H9 (cell line): ENCODE measurements around the gene PIK3R5. TPM values are rescaled to one million over a fixed set of nuclear protein-coding genes. Genes with fewer than 3 reads are reported as not detected.

Experiments used
- DNase-seq: peaks from one replicate; pipeline ENCODE4 v3.0.0-alpha.2; 2017
- H2AFZ ChIP-seq: one replicate; pipeline ENCODE4 v1.6.1; 2013; ENCODE audit warnings: mild to moderate bottlenecking, low read length, control low read depth, moderate library complexity
- H2AK5ac ChIP-seq: 2 replicates; pipeline ENCODE4 v1.6.1; 2013; ENCODE audit warnings: low read length, control low read depth, mixed read lengths; ENCODE audit not compliant: insufficient read length
- H2BK120ac ChIP-seq: one replicate; pipeline ENCODE4 v1.6.1; 2013; ENCODE audit warnings: low read depth, mild to moderate bottlenecking, low read length, control low read depth, inconsistent platforms; ENCODE audit not compliant: poor library complexity, severe bottlenecking
- H2BK12ac ChIP-seq: 2 replicates; pipeline ENCODE4 v1.6.1; 2013; ENCODE audit warnings: low read length, control low read depth, mixed read lengths, low read depth; ENCODE audit not compliant: insufficient read length
- H2BK15ac ChIP-seq: 2 replicates; pipeline ENCODE4 v1.6.1; 2013; ENCODE audit warnings: low read depth, low read length, control low read depth
- H2BK20ac ChIP-seq: one replicate; pipeline ENCODE4 v1.6.1; 2013; ENCODE audit warnings: low read depth, mild to moderate bottlenecking, low read length, control low read depth, inconsistent platforms; ENCODE audit not compliant: poor library complexity, severe bottlenecking
- H2BK5ac ChIP-seq: 2 replicates; pipeline ENCODE4 v1.6.1; 2013; ENCODE audit warnings: low read length, control low read depth, mixed read lengths; ENCODE audit not compliant: insufficient read length
- H3K14ac ChIP-seq: 2 replicates; pipeline ENCODE4 v1.6.1; 2013; ENCODE audit warnings: low read length, control low read depth; ENCODE audit not compliant: insufficient read depth
- H3K18ac ChIP-seq: 2 replicates; pipeline ENCODE4 v1.6.1; 2013; ENCODE audit warnings: low read depth, mild to moderate bottlenecking, mixed read lengths, low read length, control low read depth; ENCODE audit not compliant: insufficient read length
- H3K23ac ChIP-seq: 2 replicates; pipeline ENCODE4 v1.6.1; 2013; ENCODE audit warnings: low read length, control low read depth, mixed read lengths, low read depth; ENCODE audit not compliant: insufficient read length
- H3K23me2 ChIP-seq: 2 replicates; pipeline ENCODE4 v1.6.1; 2013; ENCODE audit warnings: low read depth, mild to moderate bottlenecking, mixed read lengths, low read length, control low read depth; ENCODE audit not compliant: insufficient read length, poor library complexity, severe bottlenecking
- H3K27ac ChIP-seq: 2 replicates; pipeline ENCODE4 v1.5.1; 2013; ENCODE audit warnings: low read length, control low read depth, mixed read lengths, low read depth; ENCODE audit not compliant: insufficient read length
- H3K27me3 ChIP-seq: 2 replicates; pipeline ENCODE4 v1.6.1; 2013; ENCODE audit warnings: low read length, control low read depth, inconsistent platforms; ENCODE audit not compliant: insufficient read depth
- H3K4ac ChIP-seq: 2 replicates; pipeline ENCODE4 v1.6.1; 2013; ENCODE audit warnings: low read depth, mild to moderate bottlenecking, control low read depth, inconsistent platforms, low read length, moderate library complexity
- H3K4me1 ChIP-seq: 2 replicates; pipeline ENCODE4 v1.6.1; 2013; ENCODE audit warnings: low read length, control low read depth, inconsistent platforms; ENCODE audit not compliant: insufficient read depth
- H3K4me2 ChIP-seq: 2 replicates; pipeline ENCODE4 v1.6.1; 2013; ENCODE audit warnings: low read length, control low read depth, mixed read lengths; ENCODE audit not compliant: insufficient read length, insufficient read depth
- H3K56ac ChIP-seq: 2 replicates; pipeline ENCODE4 v1.6.1; 2013; ENCODE audit warnings: low read depth, mild to moderate bottlenecking, mixed read lengths, low read length, control low read depth; ENCODE audit not compliant: insufficient read length
- H3K79me1 ChIP-seq: 2 replicates; pipeline ENCODE4 v1.6.1; 2013; ENCODE audit warnings: low read depth, mild to moderate bottlenecking, moderate library complexity, low read length, control low read depth, inconsistent platforms; ENCODE audit not compliant: insufficient read depth, poor library complexity, severe bottlenecking
- H3K79me2 ChIP-seq: 2 replicates; pipeline ENCODE4 v1.6.1; 2013; ENCODE audit warnings: low read length, control low read depth, inconsistent platforms; ENCODE audit not compliant: insufficient read depth
- H3K9ac ChIP-seq: 2 replicates; pipeline ENCODE4 v1.6.1; 2013; ENCODE audit warnings: low read length, control low read depth, mixed read lengths; ENCODE audit not compliant: insufficient read length; ENCODE audit errors: extremely low read depth
- H3K9me3 ChIP-seq: one replicate; pipeline ENCODE4 v1.6.1; 2013; ENCODE audit warnings: low read depth, low read length, inconsistent platforms; ENCODE audit not compliant: control insufficient read depth
- H3T11ph ChIP-seq: one replicate; pipeline ENCODE4 v1.6.1; 2013; ENCODE audit warnings: mild to moderate bottlenecking, low read length, control low read depth, inconsistent platforms
- H4K20me1 ChIP-seq: one replicate; pipeline ENCODE4 v1.6.1; 2013; ENCODE audit not compliant: control insufficient read depth, insufficient read length, insufficient read depth
- H4K5ac ChIP-seq: 2 replicates; pipeline ENCODE4 v1.6.1; 2013; ENCODE audit warnings: low read depth, mild to moderate bottlenecking, mixed read lengths, low read length, control low read depth; ENCODE audit not compliant: insufficient read length
- H4K8ac ChIP-seq: replicated peaks from 2 replicates; pipeline ENCODE4 v1.6.1; 2013; ENCODE audit warnings: low read length, control low read depth, mixed read lengths, low read depth; ENCODE audit not compliant: insufficient read length
- H4K91ac ChIP-seq: 2 replicates; pipeline ENCODE4 v1.6.1; 2013; ENCODE audit warnings: low read depth, mild to moderate bottlenecking, moderate library complexity, mixed read lengths, low read length, control low read depth; ENCODE audit not compliant: insufficient read length
- H3K27ac Mint-ChIP-seq, 3 experiments: 2 replicates in 2 of 3; 3 replicates in 1 of 3; pipeline ENCODE4 v1.8.0; 2020 to 2021; ENCODE audit warnings: mixed read lengths in 3 of 3, mild to moderate bottlenecking in 1 of 3, moderate library complexity in 1 of 3
- H3K27me3 Mint-ChIP-seq: 2 replicates; pipeline ENCODE4 v1.8.0; 2021; ENCODE audit warnings: low read depth, mild to moderate bottlenecking, moderate library complexity, mixed read lengths
- H3K36me3 Mint-ChIP-seq, 3 experiments: 2 replicates in 2 of 3; 3 replicates in 1 of 3; pipeline ENCODE4 v1.8.0; 2020 to 2021; ENCODE audit warnings: low read depth in 3 of 3, mixed read lengths in 3 of 3; ENCODE audit not compliant: insufficient read depth in 1 of 3
- H3K4me1 Mint-ChIP-seq, 2 experiments: 2 replicates each; pipeline ENCODE4 v1.8.0; 2020; ENCODE audit warnings: mixed read lengths in 2 of 2
- H3K4me3 Mint-ChIP-seq, 2 experiments: 2 replicates in 1 of 2; 3 replicates in 1 of 2; pipeline ENCODE4 v1.8.0; 2020 to 2021; ENCODE audit warnings: mild to moderate bottlenecking in 2 of 2, mixed read lengths in 2 of 2, moderate library complexity in 1 of 2
- H3K9me3 Mint-ChIP-seq, 2 experiments: 2 replicates in 1 of 2; 3 replicates in 1 of 2; pipeline ENCODE4 v1.8.0; 2020; ENCODE audit warnings: mild to moderate bottlenecking in 2 of 2, mixed read lengths in 2 of 2, moderate library complexity in 1 of 2
- CTCF ChIP-seq: fragments of 200-600 bp; sonication (generic); conservative IDR thresholded peaks from 3 replicates; pipeline ENCODE4 v1.8.0; 2021; ENCODE audit warnings: antibody characterized with exemption, mild to moderate bottlenecking
- WGBS: extraction: QIAGEN DNeasy Blood & Tissue Kit; methylation state at CpG from one replicate; pipeline ENCODE4 v1.1.7; 2013; ENCODE audit warnings: missing lambda C conversion rate, low lambda C conversion rate, mixed read lengths; ENCODE audit not compliant: insufficient read length; ENCODE audit errors: extremely low coverage; 5-methylcytosine and 5-hydroxymethylcytosine counted together
- total RNA-seq: library from RNA; stranded (reverse); gene quantifications from 2 replicates; pipeline ENCODE4 v1.2.1, GENCODE V29; 2021

Gene PIK3R5
- total RNA-seq, 1 experiment from 2014 or later = 1.4 TPM

DNA sequence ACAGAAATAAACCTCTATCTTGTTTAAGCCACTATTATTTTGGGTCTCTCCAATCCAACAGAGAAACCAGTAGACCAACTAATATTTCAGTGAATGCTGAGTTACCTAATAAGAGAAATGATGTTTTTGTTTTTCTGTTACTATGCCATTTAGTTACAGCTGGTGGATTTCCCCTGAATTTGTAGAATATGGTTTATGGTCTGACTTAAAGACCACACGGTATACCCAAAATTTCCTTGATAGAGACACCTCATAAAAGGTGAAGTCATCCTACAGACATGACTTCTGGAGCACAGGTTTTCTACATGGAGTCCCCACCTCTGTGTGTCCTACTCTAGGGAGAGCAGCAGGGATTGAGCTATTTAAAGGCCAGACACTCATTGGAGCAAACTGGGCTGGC is 13.3 kb downstream of the PIK3R5 start:
- Histone ChIP-seq H3K27ac (no peak overlapping the region), H4K20me1 (no peaks in the 10 kb centered on the region), H3K9ac (no peak overlapping the region), H2BK12ac (no peak overlapping the region), H2BK20ac (no peak overlapping the region), H2AFZ (no peak overlapping the region), H3K4me1 (no peaks in the 10 kb centered on the region), H3K18ac (no peak overlapping the region), H3K79me1 (no peaks in the 10 kb centered on the region), H2AK5ac (no peak overlapping the region), H3K4me2 (no peak overlapping the region), H4K5ac (no peak overlapping the region), H3K23ac (no peak overlapping the region), H3K23me2 (no peaks in the 10 kb centered on the region), H4K91ac (no peak overlapping the region), H4K8ac (no peak overlapping the region), H2BK5ac (no peak overlapping the region), H3K56ac (no peak overlapping the region), H3K4ac (no peak overlapping the region), H3T11ph (no peak overlapping the region), H3K27me3 (no peaks in the 10 kb centered on the region), H2BK120ac (no peak overlapping the region), H3K14ac (no peak overlapping the region), H2BK15ac (no peak overlapping the region), H3K9me3 (no peaks in the 10 kb centered on the region), H3K79me2 (no peaks in the 10 kb centered on the region)
- Mint-ChIP-seq H3K36me3 (no peaks in the 10 kb centered on the region; a peak in 2 of 7 replicates), H3K9me3 (peaks cover 0 to 4% of the 10 kb centered on the region in 2 experiments; a peak in 2 of 5 replicates), H3K4me3 (no peak overlapping the region), H3K4me1 (peaks cover 4 to 10% of the 10 kb centered on the region in 2 experiments), H3K27me3 (peaks cover 25% of the 10 kb centered on the region), H3K27ac (no peak overlapping the region)
- DNase-seq = no peak
- WGBS = no CpG with 5 or more reads among the region's 1 CpG
- no peak for TF ChIP-seq CTCF
